ENCODE measurements around the gene EMC8. TPM values are rescaled to one million over a fixed set of nuclear protein-coding genes. Genes with fewer than 3 reads are reported as not detected.

Gene EMC8
- total RNA-seq, 1 experiment from 2014 or later, result 38.2 TPM

DNA sequence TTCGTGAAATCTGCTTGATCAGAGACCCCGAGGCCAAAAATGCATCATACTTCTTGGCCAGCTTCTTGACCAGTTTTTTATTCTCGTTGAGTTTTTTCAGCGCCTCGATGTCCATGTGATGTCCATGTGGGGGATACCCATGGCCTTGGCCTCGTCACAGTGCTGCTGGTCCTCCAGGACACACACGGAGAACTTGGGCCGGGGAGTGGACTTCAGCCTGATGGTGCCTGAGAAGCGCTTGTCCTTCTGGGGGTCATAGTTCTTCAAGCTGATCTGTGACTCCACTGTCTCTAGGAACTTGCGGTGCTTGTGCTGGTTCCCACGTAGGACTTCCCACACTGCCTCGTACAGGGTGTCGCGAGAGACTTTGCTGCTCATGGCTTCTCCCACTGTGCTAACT lies 16.8 kb upstream of the EMC8 start:
- ChIA-PET POLR2A (ENCODE audit: unreplicated experiment) (no interaction called here), CTCF (no interaction called here)
- H4K20me1 ChIP-seq (ENCODE audit: insufficient read depth), result no peaks in the 10 kb centered on the region
- H3K4me3 ChIP-seq, result no peak overlapping the region
- no peaks in the 10 kb centered on the region for H3K79me2 ChIP-seq (ENCODE audit: low read depth)
- BruUV-seq (replicated peaks), result no TSS peak
- H3K27ac ChIP-seq, result no peak overlapping the region
- H3K9me3 ChIP-seq (ENCODE audit: insufficient read depth, low read depth), result no peaks in the 10 kb centered on the region
- no peaks in the 10 kb centered on the region for H3K4me1 ChIP-seq (replicated peaks; ENCODE audit: insufficient read depth)
- H3K36me3 ChIP-seq (ENCODE audit: low read depth), result no peaks in the 10 kb centered on the region
- H3K27me3 ChIP-seq (ENCODE audit: insufficient read depth, low read depth), result peaks cover 76% of the 10 kb centered on the region
- H3K4me2 ChIP-seq, result no peak overlapping the region
- TF ChIP-seq EZH2 (IDR thresholded peaks at IDR 0.05; ENCODE audit: low read depth), result no peak
- TF ChIP-seq, protein P1, sequence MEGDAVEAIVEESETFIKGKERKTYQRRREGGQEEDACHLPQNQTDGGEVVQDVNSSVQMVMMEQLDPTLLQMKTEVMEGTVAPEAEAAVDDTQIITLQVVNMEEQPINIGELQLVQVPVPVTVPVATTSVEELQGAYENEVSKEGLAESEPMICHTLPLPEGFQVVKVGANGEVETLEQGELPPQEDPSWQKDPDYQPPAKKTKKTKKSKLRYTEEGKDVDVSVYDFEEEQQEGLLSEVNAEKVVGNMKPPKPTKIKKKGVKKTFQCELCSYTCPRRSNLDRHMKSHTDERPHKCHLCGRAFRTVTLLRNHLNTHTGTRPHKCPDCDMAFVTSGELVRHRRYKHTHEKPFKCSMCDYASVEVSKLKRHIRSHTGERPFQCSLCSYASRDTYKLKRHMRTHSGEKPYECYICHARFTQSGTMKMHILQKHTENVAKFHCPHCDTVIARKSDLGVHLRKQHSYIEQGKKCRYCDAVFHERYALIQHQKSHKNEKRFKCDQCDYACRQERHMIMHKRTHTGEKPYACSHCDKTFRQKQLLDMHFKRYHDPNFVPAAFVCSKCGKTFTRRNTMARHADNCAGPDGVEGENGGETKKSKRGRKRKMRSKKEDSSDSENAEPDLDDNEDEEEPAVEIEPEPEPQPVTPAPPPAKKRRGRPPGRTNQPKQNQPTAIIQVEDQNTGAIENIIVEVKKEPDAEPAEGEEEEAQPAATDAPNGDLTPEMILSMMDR (conservative IDR thresholded peaks at IDR 0.05), result no peak
- intact Hi-C loops (cut with micrococcal nuclease; ENCODE audit: unreplicated experiment), result no loop called here
- H2AFZ ChIP-seq, result no peak overlapping the region
- H3F3A ChIP-seq (ENCODE audit: insufficient read depth, low read depth), result no peaks in the 10 kb centered on the region; the same call in 1 of the 2 replicates
- no peak for DNase-seq
- H3K9me2 ChIP-seq (ENCODE audit: insufficient read depth), result no peaks in the 10 kb centered on the region

GRCh38 chr16:85812811-85813700 lies 13.7 kb upstream of the EMC8 start:
- no peak for TF ChIP-seq EZH2 (IDR thresholded peaks at IDR 0.05; ENCODE audit: low read depth)
- TF ChIP-seq, protein P1 (conservative IDR thresholded peaks at IDR 0.05), result no peak
- Histone ChIP-seq H3K9me3 (ENCODE audit: insufficient read depth, low read depth) (no peaks in the 10 kb centered on the region), H3F3A (ENCODE audit: insufficient read depth, low read depth) (no peaks in the 10 kb centered on the region), H3K9me2 (ENCODE audit: insufficient read depth) (no peaks in the 10 kb centered on the region), H3K27ac (no peak overlapping the region), H3K79me2 (ENCODE audit: low read depth) (no peaks in the 10 kb centered on the region), H3K4me3 (no peak overlapping the region), H3K4me2 (no peak overlapping the region), H3K27me3 (ENCODE audit: insufficient read depth, low read depth) (peaks cover 56% of the 10 kb centered on the region), H4K20me1 (ENCODE audit: insufficient read depth) (no peaks in the 10 kb centered on the region), H3K36me3 (ENCODE audit: low read depth) (no peaks in the 10 kb centered on the region), H3K4me1 (replicated peaks; ENCODE audit: insufficient read depth) (no peaks in the 10 kb centered on the region), H2AFZ (no peak overlapping the region)
- intact Hi-C loops (cut with micrococcal nuclease; ENCODE audit: unreplicated experiment), result no loop called here
- no TSS peak for BruUV-seq (replicated peaks)
- CTCF ChIA-PET, result interaction anchor here (0.5 kb wide), 1 partner anchor 15 kb away, joined by 3 read pairs; no protein-coding TSS in a partner anchor
- DNase-seq, result no peak
- POLR2A ChIA-PET (ENCODE audit: unreplicated experiment), result interaction anchor here (0.6 kb wide), 1 partner anchor 120 kb away, joined by 16 read pairs; no protein-coding TSS in a partner anchor

DNA sequence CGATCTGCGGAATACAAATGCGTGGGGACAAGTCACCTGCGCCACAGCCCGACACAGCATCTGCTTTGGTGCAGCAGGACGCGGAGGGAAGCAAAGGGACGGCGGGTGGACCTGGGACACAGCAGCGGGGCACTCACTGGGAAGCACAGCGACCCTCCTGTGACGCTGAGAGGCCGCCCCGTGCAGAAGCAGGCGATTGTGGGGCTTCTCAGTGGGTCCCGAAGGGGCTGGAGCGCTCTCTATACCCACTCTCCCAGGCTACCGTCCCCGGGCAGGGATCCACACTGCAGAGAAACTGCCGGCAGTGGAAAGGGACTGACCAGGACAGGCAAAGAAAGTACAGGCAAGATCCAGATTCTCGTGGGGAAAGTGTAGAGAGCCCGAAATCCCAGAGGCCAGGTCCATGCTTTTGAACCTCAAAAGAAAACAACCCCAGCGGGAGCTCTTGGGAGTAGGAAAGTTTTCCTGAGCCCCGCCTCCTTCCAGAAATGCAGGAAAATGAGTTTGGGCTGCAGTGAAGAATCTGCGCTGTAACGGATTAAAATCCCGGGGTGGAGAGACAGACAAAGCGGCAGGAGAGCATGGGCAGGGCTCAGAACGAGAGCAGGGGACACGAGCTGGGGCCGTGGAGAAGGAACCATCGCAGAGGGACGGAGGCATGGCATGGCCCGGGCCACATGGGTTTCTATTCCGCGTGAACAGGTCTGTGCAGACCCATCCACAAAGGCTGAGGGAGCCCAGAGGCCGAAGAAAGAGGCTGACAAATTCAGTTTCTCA lies 12.9 kb upstream of the EMC8 start:
- Histone ChIP-seq H3K79me2 (ENCODE audit: low read depth) (no peaks in the 10 kb centered on the region), H3K27me3 (ENCODE audit: insufficient read depth, low read depth) (peaks cover 48% of the 10 kb centered on the region), H3K4me3 (no peak overlapping the region), H3K9me2 (ENCODE audit: insufficient read depth) (no peaks in the 10 kb centered on the region), H3F3A (ENCODE audit: insufficient read depth, low read depth) (no peaks in the 10 kb centered on the region), H3K36me3 (ENCODE audit: low read depth) (0 out of 2 replicates have a peak, but pooled peaks cover under 1% of the 10 kb centered on the region), H2AFZ (no peak overlapping the region), H4K20me1 (ENCODE audit: insufficient read depth) (no peaks in the 10 kb centered on the region; the same call in 1 of the 2 replicates), H3K4me2 (no peak overlapping the region), H3K9me3 (ENCODE audit: insufficient read depth, low read depth) (no peaks in the 10 kb centered on the region), H3K4me1 (replicated peaks; ENCODE audit: insufficient read depth) (no peaks in the 10 kb centered on the region), H3K27ac (no peak overlapping the region)
- BruUV-seq (replicated peaks), result no TSS peak
- DNase-seq, result no peak
- intact Hi-C loops (cut with micrococcal nuclease; ENCODE audit: unreplicated experiment), result no loop called here
- ChIA-PET CTCF (no interaction called here), POLR2A (ENCODE audit: unreplicated experiment) (interaction anchor here (0.6 kb wide), 1 partner anchor 121 kb away, joined by 16 read pairs; no protein-coding TSS in a partner anchor)
- TF ChIP-seq EZH2 (IDR thresholded peaks at IDR 0.05; ENCODE audit: low read depth), result no peak
- TF ChIP-seq, protein P1 (conservative IDR thresholded peaks at IDR 0.05), result no peak

Measured in PC-9 (cell line).